Activated CD4-positive, CD25-positive, alpha-beta regulatory T cell treated with anti-CD3 and anti-CD28 coated beads, Interleukin-2, amount 50 U/mL, for 16 hours (primary cell): ENCODE results near the gene SMYD2.

Experiments
- DNase-seq: peaks from one replicate; pipeline ENCODE4 v3.0.0-alpha.2; 2020; ENCODE audit warnings: low read depth, low spot score

The SMYD2 gene, protein sequence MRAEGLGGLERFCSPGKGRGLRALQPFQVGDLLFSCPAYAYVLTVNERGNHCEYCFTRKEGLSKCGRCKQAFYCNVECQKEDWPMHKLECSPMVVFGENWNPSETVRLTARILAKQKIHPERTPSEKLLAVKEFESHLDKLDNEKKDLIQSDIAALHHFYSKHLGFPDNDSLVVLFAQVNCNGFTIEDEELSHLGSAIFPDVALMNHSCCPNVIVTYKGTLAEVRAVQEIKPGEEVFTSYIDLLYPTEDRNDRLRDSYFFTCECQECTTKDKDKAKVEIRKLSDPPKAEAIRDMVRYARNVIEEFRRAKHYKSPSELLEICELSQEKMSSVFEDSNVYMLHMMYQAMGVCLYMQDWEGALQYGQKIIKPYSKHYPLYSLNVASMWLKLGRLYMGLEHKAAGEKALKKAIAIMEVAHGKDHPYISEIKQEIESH

DNA sequence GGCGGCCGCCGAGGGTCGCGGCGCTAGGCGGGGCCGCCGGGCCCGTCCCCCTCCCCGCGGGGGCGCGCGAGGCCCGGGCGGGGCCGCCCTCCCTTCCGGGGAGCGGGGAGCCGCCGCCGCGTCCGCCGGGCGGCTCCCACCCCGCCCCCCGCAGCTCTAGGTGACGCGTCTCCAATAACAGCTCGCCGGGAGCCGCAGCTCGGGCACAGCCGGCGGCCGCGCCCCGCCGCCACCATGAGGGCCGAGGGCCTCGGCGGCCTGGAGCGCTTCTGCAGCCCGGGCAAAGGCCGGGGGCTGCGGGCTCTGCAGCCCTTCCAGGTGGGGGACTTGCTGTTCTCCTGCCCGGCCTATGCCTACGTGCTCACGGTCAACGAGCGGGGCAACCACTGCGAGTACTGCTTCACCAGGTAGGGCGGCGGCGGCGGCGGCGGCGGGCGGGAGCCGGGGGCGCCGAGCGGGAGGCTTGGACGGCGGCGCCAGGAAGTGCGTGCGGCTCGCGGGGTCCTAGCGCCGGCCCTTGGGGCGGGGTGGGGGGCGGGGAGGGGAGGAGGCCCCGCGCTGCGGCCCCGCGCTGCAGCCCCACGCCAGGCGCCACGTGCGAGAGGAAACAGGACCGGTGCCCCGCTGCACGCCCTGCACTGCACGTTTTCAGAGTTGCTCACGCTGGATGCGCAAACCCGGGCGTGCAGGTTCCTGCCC lies at the start of gene SMYD2:
SMYD2 (plus strand) TSS at position 139 of the 699 bp plus-strand sequence; CDS start at position 235, 96 bp downstream.
- no peak for DNase-seq

DNA sequence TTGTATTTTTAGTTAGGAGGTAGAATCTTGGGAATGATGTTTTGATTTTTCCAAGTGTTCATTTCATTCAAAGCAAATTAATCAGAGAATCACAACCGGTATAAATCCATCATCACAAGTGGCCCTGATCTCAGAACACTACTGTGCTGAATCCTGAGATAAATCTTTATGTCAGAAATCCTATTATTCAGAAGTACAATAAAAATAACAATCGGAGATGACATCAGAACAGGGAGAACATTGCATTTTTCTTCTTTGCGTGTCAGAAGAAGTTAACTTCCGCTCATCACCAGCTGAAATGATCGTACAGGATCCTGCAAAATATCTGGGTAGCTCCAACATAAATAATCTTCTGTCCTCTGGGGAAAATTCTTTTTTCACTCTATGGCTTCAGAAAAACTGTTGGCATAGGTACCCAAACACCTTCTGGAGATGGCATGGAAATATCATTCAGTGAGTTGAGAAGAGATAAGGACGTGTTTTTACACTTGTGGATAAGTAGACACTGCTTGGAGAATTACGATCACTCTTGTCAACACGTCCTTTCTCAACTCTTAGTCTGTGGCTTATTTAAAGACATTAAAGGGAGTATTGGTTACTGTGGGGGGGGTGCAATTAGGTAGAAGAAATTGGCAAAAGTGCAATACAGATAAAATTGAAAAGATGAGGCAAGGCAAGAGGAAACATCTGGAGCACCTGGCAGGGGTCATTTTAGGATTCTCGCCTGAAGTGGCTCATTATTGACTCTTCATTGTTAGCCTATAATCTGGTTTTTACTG lies 46.9 kb upstream of the SMYD2 start:
- no peak for DNase-seq

DNA sequence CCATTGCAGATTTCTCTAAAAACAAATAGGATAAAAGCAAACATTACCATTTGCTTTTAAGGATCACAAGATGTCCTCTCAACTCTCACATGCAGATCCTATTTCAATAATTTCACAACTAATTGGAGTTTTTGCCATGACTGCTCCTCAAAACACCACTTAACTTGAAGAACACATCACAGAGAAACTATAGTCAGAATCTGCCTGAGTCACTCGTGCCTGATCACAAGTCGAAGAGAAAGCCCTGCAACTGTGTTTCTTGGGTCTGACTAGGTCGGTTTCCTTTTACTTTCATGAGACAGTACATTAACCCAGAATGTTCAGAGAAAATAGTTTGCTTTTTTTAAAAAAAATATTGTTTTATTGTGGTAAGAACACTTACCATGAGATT lies 46.3 kb upstream of the SMYD2 start:
- DNase-seq, result no peak

DNA sequence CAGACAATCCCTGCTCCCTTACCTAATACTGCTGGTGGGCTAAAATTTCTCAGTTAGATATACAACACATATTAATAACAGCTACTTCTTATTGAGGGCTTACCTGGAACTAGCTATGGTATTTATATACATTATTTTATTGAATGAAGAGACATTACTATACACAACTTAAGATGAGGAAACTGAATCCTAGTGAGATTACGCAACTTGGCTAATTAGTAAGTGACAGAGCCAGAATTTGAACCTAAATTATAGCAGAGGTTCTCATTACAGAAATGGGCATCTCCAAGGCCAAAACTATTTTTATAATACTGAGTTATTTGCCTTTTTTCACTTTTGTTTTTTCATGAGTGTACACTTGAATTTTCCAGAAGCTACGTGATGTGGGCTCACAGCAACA lies 44.5 kb upstream of the SMYD2 start:
- no peak for DNase-seq

DNA sequence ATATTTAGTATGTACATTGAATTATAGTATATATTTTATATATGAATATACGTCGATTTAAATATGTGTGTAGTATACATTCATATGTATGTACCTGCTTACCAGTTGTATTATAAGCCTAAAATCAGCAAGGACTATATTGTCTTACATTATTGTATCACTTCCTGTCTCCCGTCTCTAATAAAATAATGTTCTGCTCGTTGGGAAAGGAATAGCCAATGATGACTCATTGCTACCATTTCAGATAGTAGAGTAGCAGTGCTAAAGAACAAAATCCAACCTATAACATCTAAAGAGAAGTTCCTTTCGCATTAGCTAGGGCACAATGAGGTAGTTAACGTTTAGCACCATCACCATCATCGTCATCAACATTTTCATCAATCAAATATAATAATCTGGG lies 39.9 kb upstream of the SMYD2 start:
- no peak for DNase-seq

DNA sequence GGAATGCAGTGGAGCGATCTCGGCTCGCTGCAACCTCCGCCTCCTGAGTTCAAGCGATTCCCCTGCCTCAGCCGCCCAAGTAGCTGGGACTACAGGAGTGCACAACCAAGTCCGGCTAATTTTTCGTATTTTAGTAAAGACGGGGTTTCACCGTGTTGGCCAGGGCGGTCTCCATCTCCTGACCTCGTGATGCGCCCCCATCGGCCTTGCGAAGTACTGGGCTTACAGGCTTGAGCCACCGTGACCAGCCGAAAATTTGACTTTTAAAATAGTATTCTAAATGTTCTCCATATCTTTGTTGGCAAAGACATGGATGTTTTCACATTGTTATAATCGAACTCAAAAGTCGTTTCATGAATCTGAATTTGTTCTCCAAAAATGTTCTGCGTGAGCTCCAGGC lies 36.7 kb upstream of the SMYD2 start:
- no peak for DNase-seq

DNA sequence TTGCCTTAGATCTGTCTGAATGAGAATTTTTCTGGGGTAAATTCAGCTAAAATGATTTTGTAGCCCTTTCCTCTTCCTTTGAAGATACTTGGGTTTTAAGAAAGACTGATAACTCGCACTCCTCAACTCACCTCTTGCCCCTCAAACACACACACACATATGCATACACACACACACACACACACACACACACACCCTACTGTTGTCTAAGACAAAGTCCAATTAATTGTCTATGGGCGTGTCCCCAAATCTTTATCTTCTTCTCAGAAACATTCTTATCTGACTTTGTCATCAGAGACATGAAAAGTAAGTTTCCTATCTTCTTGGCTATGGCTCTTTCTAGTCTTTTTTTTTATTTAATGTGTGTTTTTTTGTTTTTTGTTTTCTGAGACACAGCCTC lies 36.1 kb upstream of the SMYD2 start:
- DNase-seq, result no peak

DNA sequence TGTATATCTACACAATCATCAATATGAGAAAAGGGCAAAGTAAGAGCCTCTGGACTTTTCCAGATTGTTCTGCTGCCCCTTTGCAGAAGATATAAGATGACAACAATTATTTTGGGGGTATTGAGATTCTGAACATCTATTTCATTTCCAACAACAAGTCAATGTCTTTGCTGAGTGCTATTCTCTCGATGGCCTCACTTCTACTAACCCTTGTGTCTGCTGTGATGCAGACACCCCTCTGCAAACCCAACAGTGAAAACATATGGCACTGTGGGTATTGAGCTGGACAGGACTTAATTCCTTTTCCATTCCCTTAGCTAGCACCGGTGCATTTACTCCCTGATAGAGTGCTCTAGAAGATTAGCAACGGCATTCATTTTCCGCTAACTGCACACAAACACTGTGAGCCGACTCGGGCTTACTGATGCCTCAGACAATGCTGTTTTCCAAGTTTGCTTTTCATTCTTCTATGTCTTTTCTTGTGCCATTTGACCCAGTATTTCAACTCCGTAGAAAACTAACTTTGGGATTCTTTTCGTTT lies 33.4 kb upstream of the SMYD2 start:
- DNase-seq, result no peak

DNA sequence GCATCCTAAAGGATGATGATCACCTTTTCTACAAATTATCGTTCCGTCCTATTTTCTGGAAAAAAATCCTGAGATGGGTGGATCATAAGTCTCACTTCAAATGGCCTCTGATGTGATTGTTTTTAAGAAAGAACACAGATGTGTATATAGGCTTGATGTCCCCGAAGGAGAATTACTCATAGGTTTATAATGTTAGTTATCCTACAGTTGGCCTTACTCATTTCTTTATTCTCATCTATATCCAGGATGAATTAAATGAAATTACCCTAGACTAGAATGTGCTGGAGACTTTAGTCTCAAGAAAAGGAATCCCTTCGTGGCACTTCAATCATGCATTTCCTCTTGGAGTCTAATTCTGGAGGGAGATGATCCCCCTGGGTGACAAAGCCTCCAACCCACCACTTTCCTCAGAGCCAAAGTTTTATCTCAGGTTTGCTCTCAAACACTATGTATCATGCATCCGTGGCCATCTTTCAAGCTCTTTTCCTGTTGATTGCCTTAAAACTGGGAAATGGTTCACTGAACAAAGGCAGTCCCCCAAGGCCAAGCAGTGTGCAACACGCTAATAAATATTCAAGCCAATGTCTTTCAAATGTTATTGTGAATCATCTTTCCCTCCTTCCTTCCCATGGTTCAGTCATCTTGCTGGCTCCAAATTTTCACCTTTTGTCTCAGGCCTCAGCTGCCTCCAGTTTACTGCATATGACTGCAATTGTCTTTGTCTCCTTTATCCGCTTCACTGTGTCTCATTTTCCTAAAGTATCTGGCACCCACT lies 32.5 kb upstream of the SMYD2 start:
- no peak for DNase-seq

DNA sequence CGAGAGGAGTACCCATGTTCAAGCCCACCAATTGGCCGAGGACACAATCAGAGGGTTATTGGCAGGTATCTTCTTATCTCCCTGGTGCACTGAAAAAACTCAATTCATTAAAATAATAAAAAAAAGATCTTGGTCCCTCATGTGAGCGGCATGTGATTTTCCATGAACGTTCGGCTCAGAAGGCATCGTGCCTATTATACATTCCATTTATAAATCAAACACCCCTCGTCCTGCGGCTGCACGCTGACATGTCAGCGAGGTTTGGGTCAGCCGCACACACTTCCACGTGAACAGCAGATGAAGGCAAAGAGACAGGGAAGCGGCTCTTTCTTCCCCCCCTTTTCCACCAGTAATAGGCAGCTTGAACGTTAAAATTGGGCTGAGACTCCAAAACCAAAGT lies 31.3 kb upstream of the SMYD2 start:
- no peak for DNase-seq

DNA sequence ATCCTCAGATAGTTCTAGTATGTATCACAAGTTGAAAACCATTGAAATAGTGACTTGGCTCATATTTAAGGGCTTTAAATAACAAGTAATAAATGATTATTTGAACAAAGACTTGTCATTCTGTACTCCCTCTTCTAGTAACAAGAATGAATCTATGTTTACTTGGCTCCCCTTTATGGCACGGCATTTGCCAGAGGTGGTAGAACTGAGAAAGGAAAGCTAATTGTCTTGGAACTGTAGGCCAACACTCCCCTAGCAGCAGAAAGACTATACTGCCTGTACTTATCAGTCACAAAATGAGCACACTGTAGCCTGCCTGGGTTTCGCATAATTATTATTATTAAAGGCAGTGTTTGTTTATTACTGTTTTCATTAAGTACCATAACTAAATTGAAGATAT lies 29.6 kb upstream of the SMYD2 start:
- DNase-seq, result no peak

DNA sequence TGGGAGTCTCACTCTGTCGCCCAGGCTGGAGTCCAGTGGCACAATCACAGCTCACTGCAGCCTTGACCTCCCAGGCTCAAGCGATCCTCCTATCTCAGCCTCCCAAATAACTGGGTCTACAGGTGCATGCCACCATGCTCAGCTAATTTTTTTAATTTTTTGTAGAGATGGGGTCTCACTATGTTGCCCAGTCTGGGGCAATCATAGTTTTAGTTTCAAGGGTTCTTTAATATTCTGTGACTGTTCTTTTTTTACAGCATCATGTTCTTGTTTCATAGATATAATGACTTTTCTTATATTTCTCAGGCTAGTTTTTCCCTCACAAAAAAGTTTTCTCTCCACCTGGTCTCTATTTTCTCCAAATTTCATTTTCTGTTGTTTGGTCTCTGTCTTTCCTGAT lies 25.4 kb upstream of the SMYD2 start:
- no peak for DNase-seq

DNA sequence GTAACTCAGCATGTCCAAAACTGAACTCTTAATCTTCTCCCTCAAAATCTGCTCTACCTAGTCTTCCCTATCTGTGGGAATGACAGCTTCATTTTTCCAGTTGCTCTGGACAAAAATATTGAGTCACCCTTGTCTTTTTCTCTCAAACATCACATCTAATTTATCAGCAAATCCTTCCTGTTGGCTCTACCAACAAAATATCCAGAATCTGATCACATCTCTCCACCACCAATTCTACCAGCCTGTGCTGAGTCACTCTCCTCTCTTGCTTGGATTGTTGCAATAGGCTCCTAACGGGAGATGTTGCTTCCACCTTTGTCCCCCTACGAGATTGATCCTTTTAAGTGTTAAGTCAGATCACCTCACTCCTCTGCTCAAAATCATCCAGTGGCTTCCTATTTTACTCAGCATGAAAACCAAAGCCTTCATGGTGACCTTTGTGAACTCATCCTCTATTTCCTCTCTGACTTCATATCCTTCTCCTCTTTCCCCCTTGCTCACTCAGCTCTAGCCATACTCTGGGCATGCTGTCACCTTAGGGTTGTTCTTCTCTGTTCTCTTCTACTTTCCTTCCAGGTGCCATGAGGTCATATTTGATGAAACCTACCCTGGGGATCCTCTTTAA lies 21.5 kb upstream of the SMYD2 start:
- DNase-seq, result no peak

DNA sequence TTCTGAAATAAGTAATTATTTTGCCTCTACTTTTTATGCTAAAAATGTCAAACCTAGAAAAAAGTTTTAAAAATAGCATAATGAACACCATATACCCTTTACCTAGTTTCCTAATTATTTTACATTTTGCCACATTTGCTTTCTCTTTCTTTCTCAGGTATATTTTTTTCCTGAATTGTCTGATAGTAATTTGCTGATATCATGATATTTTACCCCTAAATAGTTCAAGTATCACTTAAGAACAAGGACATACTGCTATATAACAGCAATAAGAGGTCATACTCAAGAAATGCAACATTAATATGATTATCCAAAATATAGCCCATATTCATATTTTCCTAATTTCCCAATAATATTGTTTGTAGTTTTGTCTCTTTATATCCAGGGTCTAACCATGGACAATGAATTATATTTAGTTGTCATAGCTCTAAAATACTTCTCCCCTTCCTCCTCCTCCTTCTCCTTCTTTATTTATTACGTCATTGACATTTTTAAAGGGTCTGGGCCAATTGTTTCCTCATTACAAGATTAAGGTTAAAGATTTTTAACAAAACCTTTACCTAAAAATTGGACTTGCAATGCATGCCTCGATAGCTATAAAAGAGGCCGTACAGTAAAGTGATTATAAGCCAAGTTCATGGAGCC lies 20.3 kb upstream of the SMYD2 start:
- DNase-seq, result no peak

DNA sequence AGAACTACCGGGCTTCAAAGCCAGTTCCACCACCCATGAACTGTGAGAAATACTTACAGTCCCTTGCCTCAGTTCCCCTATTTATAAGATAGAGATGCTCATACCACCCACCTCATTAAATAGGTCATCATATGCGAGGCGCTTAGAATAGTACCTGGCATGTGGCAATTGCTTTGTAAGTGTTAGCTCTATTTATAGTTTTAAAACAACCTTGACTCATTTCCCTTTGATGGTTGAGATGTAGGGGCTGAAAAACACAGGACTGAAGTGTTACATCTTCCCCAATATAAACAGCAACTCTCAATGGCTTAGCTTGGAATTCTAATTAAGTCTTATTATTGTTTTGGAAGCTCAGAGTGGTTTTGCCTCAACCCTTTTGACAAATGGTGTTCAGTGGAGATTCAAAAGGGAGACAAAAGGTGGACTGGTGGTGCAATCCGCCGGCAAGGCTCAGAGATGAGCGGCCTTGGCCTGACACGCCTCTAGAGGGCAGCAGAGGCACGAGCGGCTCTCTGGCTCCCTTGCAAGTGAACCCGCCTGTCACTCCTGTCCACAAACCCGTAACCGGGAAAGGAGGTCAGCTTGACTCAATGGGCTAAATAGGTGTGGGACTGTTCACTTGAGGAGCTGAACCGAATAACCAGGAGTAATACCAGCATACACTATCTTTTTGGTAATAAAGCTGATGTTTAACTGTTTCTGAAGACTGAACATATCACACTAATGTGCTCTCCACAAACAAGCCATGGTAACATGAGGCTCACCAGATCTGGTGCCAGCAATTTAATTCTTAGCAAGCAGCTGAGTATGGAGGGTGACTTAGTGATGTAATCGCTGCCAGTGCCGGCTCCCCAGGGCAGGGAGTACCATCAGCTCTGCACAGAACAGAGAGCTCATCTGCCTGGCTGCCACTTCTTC lies 19.5 kb upstream of the SMYD2 start:
- peak; percentile 57 for DNase-seq

DNA sequence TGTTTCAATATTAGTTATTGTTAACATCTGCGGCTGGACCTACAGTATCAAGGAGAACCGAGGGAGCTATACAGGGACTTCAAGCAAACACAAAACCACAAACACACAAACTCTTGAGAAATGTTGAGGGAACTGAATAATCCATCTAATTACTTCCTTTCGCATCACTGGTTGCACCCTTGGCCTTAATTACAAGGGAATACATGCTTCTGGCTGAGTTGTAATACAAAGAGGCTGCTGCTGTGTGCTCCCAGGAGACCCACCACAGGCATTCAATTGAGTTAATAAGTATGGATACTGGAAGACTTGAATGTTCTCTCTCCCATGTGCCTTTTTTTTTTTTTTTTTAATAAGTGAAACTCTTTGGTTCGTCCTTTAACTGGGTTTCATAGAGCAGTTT lies 16.8 kb upstream of the SMYD2 start:
- no peak for DNase-seq

DNA sequence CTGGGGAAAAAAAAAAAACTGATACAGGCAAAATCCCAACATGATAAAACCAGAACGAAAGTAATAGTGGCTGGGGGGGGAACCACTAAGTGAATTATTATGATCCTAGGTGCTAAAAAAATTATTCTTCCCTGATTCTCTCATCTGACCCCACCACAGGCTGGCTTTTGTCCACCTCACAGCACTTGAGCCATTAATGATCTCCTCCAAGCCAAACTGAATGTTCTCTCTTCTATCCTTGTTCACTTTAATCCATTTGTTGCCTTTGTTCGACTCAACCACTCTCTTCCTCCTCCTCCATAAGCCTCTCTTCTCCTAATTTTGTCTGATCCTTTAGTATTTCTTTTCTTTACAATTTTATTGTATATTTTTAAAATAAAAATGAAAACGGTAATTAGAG lies 16.0 kb upstream of the SMYD2 start:
- DNase-seq, result no peak

DNA sequence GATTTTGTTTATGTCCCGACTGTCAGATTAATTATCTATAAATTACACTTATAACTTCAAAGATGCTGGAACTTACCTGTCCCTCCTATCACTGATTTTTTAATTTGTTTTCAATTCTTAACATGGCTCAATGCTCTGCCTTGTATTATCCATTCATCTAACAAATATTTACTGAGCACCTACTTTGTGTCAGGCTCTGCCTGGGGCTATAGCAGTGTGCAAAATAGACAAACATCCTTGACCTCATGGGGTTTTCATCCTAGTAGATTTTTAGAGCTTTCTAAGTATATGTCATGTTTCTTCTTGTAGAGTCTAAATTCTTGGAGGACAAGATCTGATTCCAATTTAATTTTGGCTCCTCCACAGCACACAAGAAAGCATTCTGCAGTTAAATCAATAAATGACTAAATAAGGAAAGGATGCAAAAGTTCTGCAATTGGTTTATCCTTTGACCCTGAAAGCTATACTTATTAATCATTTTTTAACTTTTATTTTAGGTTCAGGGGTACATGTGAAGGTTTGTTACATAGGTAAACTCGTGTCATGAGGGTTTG lies 10.8 kb upstream of the SMYD2 start:
- DNase-seq, result no peak
